HCT116 (cell line): Measurements from ENCODE around the gene DPH1. TPM values are rescaled to one million over a fixed set of nuclear protein-coding genes. Genes with fewer than 3 reads are reported as not detected.

ENCODE experiments used
- ATAC-seq: fragments of 200-7000 bp; cut with Tn5 transposase; 2 replicates; pipeline ENCODE4 v1.9.1; 2020; ENCODE audit warnings: mild to moderate bottlenecking, moderate library complexity
- BruUV-seq: library from RNA; stranded (reverse); fragments of 400-500 nt; replicated peaks from 2 replicates; lab custom pipeline; 2021; lab: Mats Ljungman, UMichigan
- CTCF ChIA-PET: fragments of 300-600 bp; sonication (Branson Sonifier 250); formaldehyde crosslinking; loops from one replicate; lab custom pipeline; 2021; ENCODE audit warnings: antibody characterized with exemption; lab: Charles Lee
- POLR2A ChIA-PET: fragments of 300-600, 350-600 bp; sonication (Branson Sonifier 250); formaldehyde crosslinking; loops from one replicate; lab custom pipeline; 2021; ENCODE audit warnings: antibody characterized with exemption; lab: Charles Lee
- RAD21 ChIA-PET, 2 experiments: fragments of 300-600 bp; sonication (Branson Sonifier 250); formaldehyde crosslinking; loops; one replicate each; lab custom pipeline; 2023; ENCODE audit warnings: low total read pairs in 2 of 2; ENCODE audit not compliant: uncharacterized antibody in 2 of 2, unreplicated experiment in 2 of 2, low non-redundant PET in 1 of 2; lab: Charles Lee
- DNase-seq: peaks from one replicate; pipeline ENCODE4 v3.0.0-alpha.2; 2010; ENCODE audit warnings: low read depth, low spot score
- H2AFZ ChIP-seq: fragments of 200-600 bp; shearing (Covaris generic), sonication (generic); 2 replicates; pipeline ENCODE4 v1.6.1; 2017; ENCODE audit warnings: low read depth, mixed run types, mixed read lengths, antibody characterized with exemption, low read length; ENCODE audit not compliant: poor library complexity, severe bottlenecking
- H3K27ac ChIP-seq: 2 replicates; pipeline ENCODE4 v1.5.1; 2012; ENCODE audit warnings: low read depth, low read length
- H3K27me3 ChIP-seq: fragments of 200-600 bp; sonication (generic); 2 replicates; pipeline ENCODE4 v1.6.1; 2016; ENCODE audit warnings: mixed run types, low read length, mixed read lengths; ENCODE audit not compliant: insufficient read depth
- H3K36me3 ChIP-seq, 2 experiments: fragments of 200-500 bp in 1 of 2; fragments of 200-600 bp in 1 of 2; sonication (Bioruptor generic) in 1 of 2; sonication (generic) in 1 of 2; 2 replicates each; pipeline versions ENCODE4 v1.5.1 to v1.6.1; 2014 to 2016; ENCODE audit warnings: low read length in 2 of 2, inconsistent platforms in 1 of 2, mixed read lengths in 1 of 2, mixed run types in 1 of 2; ENCODE audit not compliant: insufficient read depth in 2 of 2, control insufficient read depth in 1 of 2
- H3K4me1 ChIP-seq, 2 experiments: fragments of 200-600 bp in 1 of 2; sonication (generic) in 1 of 2; 2 replicates each; pipeline versions ENCODE4 v1.5.1 to v1.6.1; 2012 to 2017; ENCODE audit warnings: low read length in 2 of 2, inconsistent platforms in 1 of 2, mild to moderate bottlenecking in 1 of 2, mixed read lengths in 1 of 2, mixed run types in 1 of 2, moderate library complexity in 1 of 2; ENCODE audit not compliant: insufficient read depth in 2 of 2, control insufficient read depth in 1 of 2
- H3K4me2 ChIP-seq: fragments of 200-600 bp; sonication (generic); 2 replicates; pipeline ENCODE4 v1.6.1; 2017; ENCODE audit warnings: mixed run types, low read length, mixed read lengths
- H3K4me3 ChIP-seq, 2 experiments: fragments of 200-600 bp in 1 of 2; sonication (generic) in 1 of 2; replicated peaks in 1 of 2; 2 replicates each; pipeline ENCODE4 v1.5.1; 2011 to 2016; ENCODE audit warnings: low read length in 2 of 2, control low read depth in 1 of 2, low read depth in 1 of 2, mild to moderate bottlenecking in 1 of 2, mixed read lengths in 1 of 2, mixed run types in 1 of 2
- H3K79me2 ChIP-seq: fragments of 200-600 bp; sonication (generic); 2 replicates; pipeline ENCODE4 v1.6.1; 2017; ENCODE audit warnings: mild to moderate bottlenecking, mixed run types, low read length, moderate library complexity, mixed read lengths; ENCODE audit not compliant: insufficient read depth
- H3K9ac ChIP-seq: fragments of 200-600 bp; sonication (generic); 2 replicates; pipeline ENCODE4 v1.6.1; 2016; ENCODE audit warnings: low read length, mixed read lengths
- H3K9me2 ChIP-seq: fragments of 200-600 bp; sonication (generic), shearing (Covaris generic); 2 replicates; pipeline ENCODE4 v1.6.1; 2017; ENCODE audit warnings: mixed run types, mild to moderate bottlenecking, moderate library complexity; ENCODE audit not compliant: insufficient read depth
- H3K9me3 ChIP-seq, 2 experiments: fragments of 200-500 bp in 1 of 2; fragments of 200-600 bp in 1 of 2; sonication (Bioruptor generic) in 1 of 2; sonication (generic) in 1 of 2; 2 replicates each; pipeline ENCODE4 v1.6.1; 2014 to 2017; ENCODE audit warnings: low read length in 2 of 2, mixed read lengths in 2 of 2, inconsistent platforms in 1 of 2, low read depth in 1 of 2, mild to moderate bottlenecking in 1 of 2, mixed run types in 1 of 2, moderate library complexity in 1 of 2; ENCODE audit not compliant: control insufficient read depth in 1 of 2, insufficient read depth in 1 of 2
- H4K20me1 ChIP-seq: fragments of 200-600 bp; sonication (generic), shearing (Covaris generic); 2 replicates; pipeline ENCODE4 v1.6.1; 2017; ENCODE audit warnings: mixed run types, mild to moderate bottlenecking, moderate library complexity; ENCODE audit not compliant: insufficient read depth
- ATF3 ChIP-seq: IDR thresholded peaks from 2 replicates; pipeline ENCODE4 v1.6.1; 2012
- CBX3 ChIP-seq: IDR thresholded peaks from 2 replicates; pipeline ENCODE4 v1.6.1; 2012; ENCODE audit warnings: low read depth
- CEBPB ChIP-seq: IDR thresholded peaks from 2 replicates; pipeline ENCODE4 v1.6.1; 2012; ENCODE audit warnings: low read depth
- EGR1 ChIP-seq: IDR thresholded peaks from 2 replicates; pipeline ENCODE4 v1.6.1; 2012; ENCODE audit warnings: low read depth
- EZH2 ChIP-seq: fragments of 200-600 bp; sonication (generic); IDR thresholded peaks from 2 replicates; pipeline ENCODE4 v1.6.1; 2017; ENCODE audit warnings: antibody characterized with exemption, mixed run types
- EZH2phosphoT487 ChIP-seq: fragments of 200-600 bp; IDR thresholded peaks from 2 replicates; pipeline ENCODE4 v1.6.1; 2018; ENCODE audit warnings: antibody characterized with exemption, borderline replicate concordance
- FOSL1 ChIP-seq: IDR thresholded peaks from 2 replicates; pipeline ENCODE4 v1.6.1; 2012; ENCODE audit warnings: low read depth
- JUND ChIP-seq: IDR thresholded peaks from 2 replicates; pipeline ENCODE4 v1.6.1; 2012
- POLR2A ChIP-seq: IDR thresholded peaks from 2 replicates; pipeline ENCODE4 v1.7.0; 2011; ENCODE audit warnings: borderline replicate concordance; ENCODE audit not compliant: insufficient read depth, insufficient read length; ENCODE audit errors: extremely low read depth
- RAD21 ChIP-seq: IDR thresholded peaks from 2 replicates; pipeline ENCODE4 v1.6.1; 2012; ENCODE audit warnings: low read depth, mild to moderate bottlenecking
- SIN3A ChIP-seq: IDR thresholded peaks from 2 replicates; pipeline ENCODE4 v1.6.1; 2012; ENCODE audit warnings: low read depth
- SP1 ChIP-seq: IDR thresholded peaks from 2 replicates; pipeline ENCODE4 v1.6.1; 2012; ENCODE audit warnings: low read depth
- SRF ChIP-seq: IDR thresholded peaks from 2 replicates; pipeline ENCODE4 v1.6.1; 2012; ENCODE audit warnings: low read depth
- TCF7L2 ChIP-seq: IDR thresholded peaks from 2 replicates; pipeline ENCODE4 v1.7.0; 2011; ENCODE audit warnings: borderline replicate concordance, inconsistent platforms; ENCODE audit not compliant: insufficient read depth, insufficient read length; ENCODE audit errors: extremely low read depth
- ZBTB33 ChIP-seq: IDR thresholded peaks from 2 replicates; pipeline ENCODE4 v1.6.1; 2011; ENCODE audit warnings: mild to moderate bottlenecking, low read length, moderate library complexity; ENCODE audit not compliant: insufficient replicate concordance; ENCODE audit errors: extremely low read depth
- ZNF274 ChIP-seq: fragments of 200-500 bp; sonication (Bioruptor generic); IDR thresholded peaks from 2 replicates; pipeline ENCODE4 v1.6.1; 2014; ENCODE audit warnings: mild to moderate bottlenecking, low read depth, low read length, inconsistent platforms
- intact Hi-C: fragments of 100-400 bp; cut with micrococcal nuclease; formaldehyde crosslinking; loops from 2 replicates; pipeline ENCODE4 v1.10.0; 2022
- total RNA-seq: library from RNA; stranded (reverse); gene quantifications from one replicate; pipeline ENCODE4 v1.2.1, GENCODE V29; 2021; ENCODE audit not compliant: unreplicated experiment
- TF ChIP-seq, protein P1 (sequence below): IDR thresholded peaks from 2 replicates; pipeline ENCODE4 v1.6.1; 2012; ENCODE audit warnings: low read depth

DPH1 gene
- total RNA-seq, 1 experiment from 2014 or later: 47.2 TPM

- TF ChIP-seq CEBPB: no peak
Measured at GRCh38 chr17:2055292-2056205, 25.6 kb downstream of the DPH1 start (continued).

DNA sequence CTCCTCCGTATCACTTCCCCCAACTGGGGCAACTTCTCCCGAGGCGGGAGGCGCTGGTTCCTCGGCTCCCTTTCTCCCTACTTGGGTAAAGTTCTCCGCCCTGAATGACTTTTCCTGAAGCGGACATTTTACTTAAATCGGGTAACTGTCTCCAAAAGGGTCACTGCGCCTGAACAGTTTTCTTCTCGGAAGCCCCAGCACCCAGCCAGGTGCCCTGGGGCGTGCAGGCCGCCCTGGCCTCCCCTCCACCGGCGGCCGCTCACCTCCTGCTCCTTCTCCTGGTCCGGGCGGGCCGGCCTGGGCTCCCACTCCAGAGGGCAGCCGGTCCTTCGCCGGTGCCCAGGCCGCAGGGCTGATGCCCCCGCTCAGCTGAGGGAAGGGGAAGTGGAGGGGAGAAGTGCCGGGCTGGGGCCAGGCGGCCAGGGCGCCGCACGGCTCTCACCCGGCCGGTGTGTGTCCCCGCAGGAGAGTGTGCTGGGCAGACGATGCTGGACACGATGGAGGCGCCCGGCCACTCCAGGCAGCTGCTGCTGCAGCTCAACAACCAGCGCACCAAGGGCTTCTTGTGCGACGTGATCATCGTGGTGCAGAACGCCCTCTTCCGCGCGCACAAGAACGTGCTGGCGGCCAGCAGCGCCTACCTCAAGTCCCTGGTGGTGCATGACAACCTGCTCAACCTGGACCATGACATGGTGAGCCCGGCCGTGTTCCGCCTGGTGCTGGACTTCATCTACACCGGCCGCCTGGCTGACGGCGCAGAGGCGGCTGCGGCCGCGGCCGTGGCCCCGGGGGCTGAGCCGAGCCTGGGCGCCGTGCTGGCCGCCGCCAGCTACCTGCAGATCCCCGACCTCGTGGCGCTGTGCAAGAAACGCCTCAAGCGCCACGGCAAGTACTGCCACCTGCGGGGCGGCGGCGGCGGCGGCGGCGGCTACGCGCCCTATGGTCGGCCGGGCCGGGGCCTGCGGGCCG lies 26.5 kb downstream of the DPH1 start:
- H3K4me1 ChIP-seq: peaks cover 0 to 11% of the 10 kb centered on the region in 2 experiments; a peak in 1 of 4 replicates
- H3K9me3 ChIP-seq: no peaks in the 10 kb centered on the region
- H3K4me2 ChIP-seq: no peak overlapping the region
- no peak for DNase-seq
- intact Hi-C loops: no loop called here
- no peak overlapping the region for H3K4me3 ChIP-seq
- no peak for ATAC-seq
- H4K20me1 ChIP-seq: no peaks in the 10 kb centered on the region
- no peak overlapping the region for H2AFZ ChIP-seq
- RAD21 ChIA-PET: interaction anchor here (0.6 to 1.0 kb wide), 2 partner anchors 22 to 188 kb away, joined by 3 to 4 read pairs; no protein-coding TSS in a partner anchor
- H3K9ac ChIP-seq: no peak overlapping the region
- no peaks in the 10 kb centered on the region for H3K9me2 ChIP-seq
- H3K27ac ChIP-seq: no peak overlapping the region
- H3K79me2 ChIP-seq: no peaks in the 10 kb centered on the region
- no peak for TF ChIP-seq POLR2A
- TF ChIP-seq EZH2: no peak
- no peak for TF ChIP-seq SIN3A
- TF ChIP-seq FOSL1: no peak
- no peak for TF ChIP-seq ZNF274
- TF ChIP-seq CEBPB: no peak
- no peak for TF ChIP-seq SP1
- TF ChIP-seq SRF: no peak
- no peak for TF ChIP-seq ZBTB33
- TF ChIP-seq, protein P1, sequence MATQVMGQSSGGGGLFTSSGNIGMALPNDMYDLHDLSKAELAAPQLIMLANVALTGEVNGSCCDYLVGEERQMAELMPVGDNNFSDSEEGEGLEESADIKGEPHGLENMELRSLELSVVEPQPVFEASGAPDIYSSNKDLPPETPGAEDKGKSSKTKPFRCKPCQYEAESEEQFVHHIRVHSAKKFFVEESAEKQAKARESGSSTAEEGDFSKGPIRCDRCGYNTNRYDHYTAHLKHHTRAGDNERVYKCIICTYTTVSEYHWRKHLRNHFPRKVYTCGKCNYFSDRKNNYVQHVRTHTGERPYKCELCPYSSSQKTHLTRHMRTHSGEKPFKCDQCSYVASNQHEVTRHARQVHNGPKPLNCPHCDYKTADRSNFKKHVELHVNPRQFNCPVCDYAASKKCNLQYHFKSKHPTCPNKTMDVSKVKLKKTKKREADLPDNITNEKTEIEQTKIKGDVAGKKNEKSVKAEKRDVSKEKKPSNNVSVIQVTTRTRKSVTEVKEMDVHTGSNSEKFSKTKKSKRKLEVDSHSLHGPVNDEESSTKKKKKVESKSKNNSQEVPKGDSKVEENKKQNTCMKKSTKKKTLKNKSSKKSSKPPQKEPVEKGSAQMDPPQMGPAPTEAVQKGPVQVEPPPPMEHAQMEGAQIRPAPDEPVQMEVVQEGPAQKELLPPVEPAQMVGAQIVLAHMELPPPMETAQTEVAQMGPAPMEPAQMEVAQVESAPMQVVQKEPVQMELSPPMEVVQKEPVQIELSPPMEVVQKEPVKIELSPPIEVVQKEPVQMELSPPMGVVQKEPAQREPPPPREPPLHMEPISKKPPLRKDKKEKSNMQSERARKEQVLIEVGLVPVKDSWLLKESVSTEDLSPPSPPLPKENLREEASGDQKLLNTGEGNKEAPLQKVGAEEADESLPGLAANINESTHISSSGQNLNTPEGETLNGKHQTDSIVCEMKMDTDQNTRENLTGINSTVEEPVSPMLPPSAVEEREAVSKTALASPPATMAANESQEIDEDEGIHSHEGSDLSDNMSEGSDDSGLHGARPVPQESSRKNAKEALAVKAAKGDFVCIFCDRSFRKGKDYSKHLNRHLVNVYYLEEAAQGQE: no peak
- no peak for TF ChIP-seq TCF7L2
- TF ChIP-seq ATF3: no peak
- TF ChIP-seq CBX3: no peak
- TF ChIP-seq EZH2phosphoT487: no peak
- no peak for TF ChIP-seq EGR1
- no peak for TF ChIP-seq JUND
- no peak for TF ChIP-seq RAD21
- TF ChIP-seq, all 23 proteins: peak for 0
- no peaks in the 10 kb centered on the region for H3K36me3 ChIP-seq
- POLR2A ChIA-PET: no interaction called here
- H3K27me3 ChIP-seq: no peaks in the 10 kb centered on the region
- BruUV-seq: no TSS peak
- CTCF ChIA-PET: interaction anchor here (0.5 to 8.0 kb wide), 3 partner anchors 166 to 188 kb away, joined by 3 to 200 read pairs (median 5); no protein-coding TSS in a partner anchor
